ENCODE data around the gene DLL4.

The DLL4 gene

DNA sequence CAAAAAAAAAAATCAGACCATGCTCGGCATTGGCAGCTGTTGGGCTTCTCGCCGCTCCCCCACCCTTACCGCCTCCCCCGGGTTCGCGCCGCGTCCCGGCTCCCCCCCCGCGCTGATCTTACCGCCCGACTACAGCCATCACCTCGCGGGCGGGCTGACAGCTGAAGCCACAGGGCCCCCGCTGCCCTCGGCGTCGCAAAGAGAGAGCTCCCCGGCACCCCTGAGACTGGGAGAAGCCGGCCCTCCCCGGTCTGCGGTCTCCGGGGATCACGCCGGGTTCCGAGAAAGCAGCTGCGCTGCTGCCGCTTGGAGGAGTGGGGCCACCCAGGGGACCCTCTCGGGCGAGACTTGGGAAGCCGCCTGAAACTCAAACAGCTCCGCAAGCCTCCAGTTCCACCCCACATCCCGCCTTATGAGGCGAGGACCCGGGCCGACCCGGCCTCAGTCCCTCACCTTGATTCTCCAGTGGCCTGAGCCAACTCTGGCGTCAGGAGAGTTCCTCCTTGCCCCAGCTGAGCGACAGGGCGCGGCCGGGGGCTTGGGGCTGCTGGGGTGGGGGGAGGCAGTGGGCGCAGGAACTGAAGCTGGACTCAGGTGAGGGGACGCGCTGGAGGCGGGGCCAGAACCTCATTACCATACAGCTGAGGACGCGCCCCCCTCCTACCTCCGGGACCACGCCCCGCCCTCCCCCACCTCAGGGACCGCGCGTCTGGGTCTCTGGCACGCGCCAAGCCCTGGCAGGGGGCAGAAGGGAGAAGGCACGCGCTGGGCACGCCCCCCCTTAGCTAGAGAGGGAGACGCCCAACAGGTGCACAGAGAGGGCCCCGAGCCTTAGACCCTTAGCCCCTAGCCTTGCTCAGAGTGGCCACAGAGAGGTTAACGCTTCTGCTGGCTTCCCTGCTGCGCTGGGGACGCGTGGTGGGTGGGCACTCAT is 1.0 kb upstream of the DLL4 start:
- peak; percentile 30 for DNase-seq

DNA sequence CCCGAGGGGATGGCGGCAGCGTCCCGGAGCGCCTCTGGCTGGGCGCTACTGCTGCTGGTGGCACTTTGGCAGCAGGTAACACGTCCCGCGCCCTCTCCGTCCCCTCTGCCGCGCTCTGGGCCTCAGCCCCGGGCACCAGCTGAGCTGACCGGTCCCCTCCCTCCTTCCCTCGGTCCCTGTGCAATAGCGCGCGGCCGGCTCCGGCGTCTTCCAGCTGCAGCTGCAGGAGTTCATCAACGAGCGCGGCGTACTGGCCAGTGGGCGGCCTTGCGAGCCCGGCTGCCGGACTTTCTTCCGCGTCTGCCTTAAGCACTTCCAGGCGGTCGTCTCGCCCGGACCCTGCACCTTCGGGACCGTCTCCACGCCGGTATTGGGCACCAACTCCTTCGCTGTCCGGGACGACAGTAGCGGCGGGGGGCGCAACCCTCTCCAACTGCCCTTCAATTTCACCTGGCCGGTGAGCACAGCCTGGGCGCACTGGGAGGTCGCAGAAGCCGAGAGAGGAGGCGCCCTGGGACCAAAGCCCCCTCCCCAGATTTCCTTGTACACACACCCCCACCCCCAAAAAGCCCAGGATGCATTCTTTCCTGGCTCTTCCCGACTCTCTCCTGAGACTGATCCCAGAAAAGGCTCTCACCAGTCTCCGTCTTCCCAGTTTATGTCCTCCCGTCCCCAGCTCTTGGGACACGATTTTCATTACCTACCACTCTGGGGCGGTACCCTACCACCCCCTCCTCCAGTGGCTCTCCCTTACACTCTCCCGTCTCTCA is 705 bp downstream of the DLL4 start:
- DNase-seq, result no peak

DNA sequence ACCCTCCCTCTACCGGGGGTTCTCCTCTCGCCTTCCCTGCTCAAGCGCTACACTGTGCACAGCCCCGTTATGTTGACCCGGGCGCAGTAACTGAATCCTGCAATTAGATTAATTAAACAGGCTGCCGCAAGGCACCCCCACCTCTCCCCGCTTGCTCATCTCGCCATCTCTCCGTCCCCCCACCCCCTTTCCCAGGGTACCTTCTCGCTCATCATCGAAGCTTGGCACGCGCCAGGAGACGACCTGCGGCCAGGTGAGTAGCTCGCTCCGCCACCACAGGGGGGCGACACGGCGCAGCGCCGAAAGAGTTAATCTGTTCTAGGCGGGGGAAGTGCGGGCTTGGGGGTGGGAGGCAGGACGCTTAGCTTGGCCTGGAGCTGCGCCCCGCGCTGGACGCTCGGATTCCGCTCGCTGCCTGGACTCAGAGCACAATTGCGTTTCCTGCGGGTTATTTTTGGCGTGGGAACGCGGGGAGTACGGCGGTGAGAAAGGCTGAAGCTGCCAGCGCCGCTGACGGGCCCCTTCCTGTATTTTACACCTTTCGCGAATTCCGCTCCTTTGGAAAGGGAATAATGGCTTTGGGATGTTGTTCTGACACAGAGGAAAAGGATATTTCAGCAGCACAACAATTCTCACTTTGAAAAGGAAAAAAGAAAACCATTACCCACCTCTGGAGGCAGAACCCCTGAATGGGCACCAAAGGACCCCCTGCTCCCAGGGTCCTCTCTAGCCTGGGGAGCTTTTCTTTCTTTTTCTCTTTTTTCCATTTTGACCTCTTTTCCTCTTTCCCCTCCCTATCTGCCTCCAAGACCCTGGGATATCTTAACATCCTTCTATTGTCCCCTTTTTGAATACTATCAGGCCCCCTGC is 1.5 kb downstream of the DLL4 start:
- no peak for DNase-seq

DNA sequence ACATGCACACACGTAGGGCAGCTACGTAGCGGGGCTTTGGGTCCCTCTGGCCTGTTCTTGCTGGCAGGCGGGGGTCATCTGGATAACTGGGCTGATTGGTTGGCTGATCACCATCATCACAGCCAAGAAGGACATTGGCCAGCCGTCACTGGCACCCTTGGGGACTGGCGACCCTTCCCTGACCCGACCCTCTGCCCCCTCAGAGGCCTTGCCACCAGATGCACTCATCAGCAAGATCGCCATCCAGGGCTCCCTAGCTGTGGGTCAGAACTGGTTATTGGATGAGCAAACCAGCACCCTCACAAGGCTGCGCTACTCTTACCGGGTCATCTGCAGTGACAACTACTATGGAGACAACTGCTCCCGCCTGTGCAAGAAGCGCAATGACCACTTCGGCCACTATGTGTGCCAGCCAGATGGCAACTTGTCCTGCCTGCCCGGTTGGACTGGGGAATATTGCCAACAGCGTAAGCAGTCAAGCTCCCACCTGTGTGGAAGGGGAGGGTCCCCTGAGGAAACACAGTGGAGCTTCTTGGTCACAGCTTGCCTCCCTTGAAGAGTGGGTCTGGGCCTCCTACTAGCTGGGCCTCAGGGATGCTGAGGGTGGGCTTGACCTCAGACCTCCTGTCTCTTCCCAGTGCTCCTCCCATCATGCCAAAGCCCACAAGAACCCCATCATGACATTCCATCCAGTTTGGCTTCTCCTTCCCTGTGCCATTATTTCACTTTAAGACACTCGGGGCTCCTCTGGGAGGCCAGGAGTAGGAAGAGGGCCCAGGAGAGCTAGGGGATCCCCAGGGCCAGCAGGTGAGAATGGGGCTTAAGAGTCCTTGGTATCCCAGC is 2.4 kb downstream of the DLL4 start:
- DNase-seq, result no peak

DNA sequence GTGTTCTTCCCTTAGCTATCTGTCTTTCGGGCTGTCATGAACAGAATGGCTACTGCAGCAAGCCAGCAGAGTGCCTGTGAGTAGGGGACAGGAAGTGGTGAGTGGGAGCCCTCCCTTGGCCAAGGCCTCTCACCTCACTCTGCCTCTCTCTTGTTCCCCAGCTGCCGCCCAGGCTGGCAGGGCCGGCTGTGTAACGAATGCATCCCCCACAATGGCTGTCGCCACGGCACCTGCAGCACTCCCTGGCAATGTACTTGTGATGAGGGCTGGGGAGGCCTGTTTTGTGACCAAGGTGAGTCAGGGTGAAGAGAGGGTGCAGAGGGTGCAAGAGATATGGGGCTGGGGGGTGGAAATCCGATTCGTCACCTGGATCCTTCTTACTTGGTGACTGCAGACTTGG is 3.0 kb downstream of the DLL4 start:
- DNase-seq, result peak; percentile 44

DNA sequence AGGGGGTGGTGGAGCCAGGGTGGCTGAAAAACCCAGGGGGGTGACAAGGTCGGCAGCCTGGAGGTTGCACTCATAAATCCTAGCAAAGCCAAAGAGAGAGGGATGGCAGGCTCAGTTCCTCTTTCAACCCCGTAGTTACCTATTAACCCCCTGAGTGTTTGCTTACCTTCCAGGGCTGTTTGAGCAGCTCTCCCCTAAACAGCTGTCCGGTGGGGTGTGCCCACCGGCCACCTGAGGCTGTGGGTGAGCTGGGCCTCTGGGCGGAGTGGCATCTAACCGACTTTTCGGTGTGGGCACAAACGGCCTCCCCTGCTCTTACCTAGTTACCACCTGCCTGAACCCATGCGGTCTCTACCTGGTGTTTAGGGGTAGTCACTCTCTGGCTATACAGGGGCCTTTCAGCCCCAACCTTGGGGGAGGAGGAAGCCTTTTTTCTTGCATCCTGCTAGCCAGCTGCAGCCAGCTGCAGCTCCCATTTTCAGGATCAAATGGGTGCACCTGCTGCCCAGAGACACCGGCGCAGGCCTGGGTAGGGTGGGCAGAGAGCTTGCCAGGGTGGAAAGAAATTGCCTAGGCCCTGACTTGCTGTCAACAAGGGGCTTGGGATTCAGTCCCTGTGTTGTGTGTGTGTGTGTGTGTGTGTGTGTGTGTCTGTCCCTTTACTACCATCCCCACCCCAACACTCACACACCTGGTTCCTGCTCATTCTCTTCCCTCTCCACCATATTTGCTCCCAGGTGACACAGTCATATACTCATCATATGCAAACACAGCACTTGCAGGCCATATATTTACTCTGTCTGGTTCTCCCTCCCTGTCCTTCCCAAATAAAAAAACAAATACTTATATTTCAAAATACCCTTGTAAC is 3.7 kb downstream of the DLL4 start:
- peak; percentile 76 for DNase-seq

DNA sequence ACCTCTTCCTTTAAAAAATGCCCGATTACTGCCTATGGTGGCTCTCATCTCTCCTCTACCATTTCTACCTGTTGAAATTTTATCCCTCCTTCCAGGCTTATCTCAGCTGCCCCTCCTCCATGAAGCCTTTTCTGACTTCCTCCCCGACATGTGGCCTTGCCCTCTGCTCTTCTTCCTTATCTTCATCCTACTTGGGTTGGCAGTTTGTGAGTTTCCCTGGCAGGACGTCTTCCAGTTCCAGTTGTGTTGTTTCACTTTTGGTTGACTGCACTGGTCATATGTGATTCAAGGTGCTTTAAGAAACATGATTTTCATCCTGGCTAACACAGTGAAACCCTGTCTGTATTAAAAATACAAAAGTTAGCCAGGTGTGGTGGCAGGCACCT is 4.4 kb downstream of the DLL4 start:
- DNase-seq, result no peak

DNA sequence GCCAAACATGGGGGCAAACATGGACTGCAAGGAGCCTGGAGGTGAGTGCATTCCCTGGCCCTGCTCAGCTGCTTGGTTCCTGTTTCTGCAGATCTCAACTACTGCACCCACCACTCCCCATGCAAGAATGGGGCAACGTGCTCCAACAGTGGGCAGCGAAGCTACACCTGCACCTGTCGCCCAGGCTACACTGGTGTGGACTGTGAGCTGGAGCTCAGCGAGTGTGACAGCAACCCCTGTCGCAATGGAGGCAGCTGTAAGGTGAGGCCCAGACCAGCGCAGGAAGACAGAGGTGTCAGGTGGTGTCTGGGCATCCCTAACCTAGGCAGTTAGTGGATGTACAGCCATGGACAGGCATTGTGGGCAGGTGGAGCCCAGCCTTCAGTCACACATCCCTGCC is 5.3 kb downstream of the DLL4 start:
- DNase-seq, result no peak

DNA sequence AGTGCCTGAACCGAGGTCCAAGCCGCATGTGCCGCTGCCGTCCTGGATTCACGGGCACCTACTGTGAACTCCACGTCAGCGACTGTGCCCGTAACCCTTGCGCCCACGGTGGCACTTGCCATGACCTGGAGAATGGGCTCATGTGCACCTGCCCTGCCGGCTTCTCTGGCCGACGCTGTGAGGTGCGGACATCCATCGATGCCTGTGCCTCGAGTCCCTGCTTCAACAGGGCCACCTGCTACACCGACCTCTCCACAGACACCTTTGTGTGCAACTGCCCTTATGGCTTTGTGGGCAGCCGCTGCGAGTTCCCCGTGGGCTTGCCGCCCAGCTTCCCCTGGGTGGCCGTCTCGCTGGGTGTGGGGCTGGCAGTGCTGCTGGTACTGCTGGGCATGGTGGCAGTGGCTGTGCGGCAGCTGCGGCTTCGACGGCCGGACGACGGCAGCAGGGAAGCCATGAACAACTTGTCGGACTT is 7.1 kb downstream of the DLL4 start:
- DNase-seq, result no peak

DNA sequence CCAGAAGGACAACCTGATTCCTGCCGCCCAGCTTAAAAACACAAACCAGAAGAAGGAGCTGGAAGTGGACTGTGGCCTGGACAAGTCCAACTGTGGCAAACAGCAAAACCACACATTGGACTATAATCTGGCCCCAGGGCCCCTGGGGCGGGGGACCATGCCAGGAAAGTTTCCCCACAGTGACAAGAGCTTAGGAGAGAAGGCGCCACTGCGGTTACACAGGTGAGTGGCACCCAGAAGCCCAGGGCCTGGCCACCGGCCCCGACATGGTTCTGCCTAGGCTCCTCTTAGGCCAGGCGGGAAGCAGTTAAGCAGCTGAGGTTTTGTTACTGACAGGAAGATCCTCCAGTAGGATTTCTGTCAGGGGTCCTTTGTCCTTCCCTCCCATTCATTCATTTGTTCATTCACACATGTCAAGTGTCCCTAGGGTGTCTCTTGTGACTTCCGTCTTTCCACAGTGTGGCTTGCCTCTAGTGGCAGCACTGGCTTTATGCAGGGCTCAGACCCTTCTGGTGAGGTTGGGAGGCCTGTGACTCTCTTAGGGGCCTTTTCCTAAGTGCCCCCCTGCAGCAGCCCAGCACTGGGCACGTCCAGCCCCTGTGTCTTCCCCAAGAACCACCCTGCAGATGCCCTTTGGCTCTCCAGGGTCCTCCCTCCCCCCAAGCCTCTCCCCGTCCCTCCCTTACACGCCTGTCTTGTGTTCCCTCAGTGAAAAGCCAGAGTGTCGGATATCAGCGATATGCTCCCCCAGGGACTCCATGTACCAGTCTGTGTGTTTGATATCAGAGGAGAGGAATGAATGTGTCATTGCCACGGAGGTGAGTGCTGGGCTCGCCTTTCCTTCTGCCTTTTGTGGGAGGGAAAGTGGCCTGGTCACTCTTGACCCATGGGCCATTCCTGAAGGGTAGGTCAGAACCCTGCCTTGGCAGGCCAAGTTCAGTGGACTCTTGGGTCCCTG is 7.8 kb downstream of the DLL4 start:
- DNase-seq, result no peak

DNA sequence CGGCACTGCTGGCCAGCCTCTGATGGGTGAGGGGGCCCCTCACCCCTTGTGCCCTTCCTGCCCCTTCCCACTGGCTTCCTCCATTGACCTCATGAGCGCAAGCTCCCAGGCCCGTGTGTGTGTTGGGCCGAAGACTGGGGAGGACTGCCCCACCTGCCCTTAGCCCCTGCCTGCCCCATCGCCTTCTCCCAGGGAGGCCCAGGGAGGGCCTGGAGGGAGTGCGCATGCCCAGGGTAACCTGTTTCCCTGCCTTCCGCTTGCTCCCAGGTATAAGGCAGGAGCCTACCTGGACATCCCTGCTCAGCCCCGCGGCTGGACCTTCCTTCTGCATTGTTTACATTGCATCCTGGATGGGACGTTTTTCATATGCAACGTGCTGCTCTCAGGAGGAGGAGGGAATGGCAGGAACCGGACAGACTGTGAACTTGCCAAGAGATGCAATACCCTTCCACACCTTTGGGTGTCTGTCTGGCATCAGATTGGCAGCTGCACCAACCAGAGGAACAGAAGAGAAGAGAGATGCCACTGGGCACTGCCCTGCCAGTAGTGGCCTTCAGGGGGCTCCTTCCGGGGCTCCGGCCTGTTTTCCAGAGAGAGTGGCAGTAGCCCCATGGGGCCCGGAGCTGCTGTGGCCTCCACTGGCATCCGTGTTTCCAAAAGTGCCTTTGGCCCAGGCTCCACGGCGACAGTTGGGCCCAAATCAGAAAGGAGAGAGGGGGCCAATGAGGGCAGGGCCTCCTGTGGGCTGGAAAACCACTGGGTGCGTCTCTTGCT is 8.8 kb downstream of the DLL4 start:
- no peak for DNase-seq

DNA sequence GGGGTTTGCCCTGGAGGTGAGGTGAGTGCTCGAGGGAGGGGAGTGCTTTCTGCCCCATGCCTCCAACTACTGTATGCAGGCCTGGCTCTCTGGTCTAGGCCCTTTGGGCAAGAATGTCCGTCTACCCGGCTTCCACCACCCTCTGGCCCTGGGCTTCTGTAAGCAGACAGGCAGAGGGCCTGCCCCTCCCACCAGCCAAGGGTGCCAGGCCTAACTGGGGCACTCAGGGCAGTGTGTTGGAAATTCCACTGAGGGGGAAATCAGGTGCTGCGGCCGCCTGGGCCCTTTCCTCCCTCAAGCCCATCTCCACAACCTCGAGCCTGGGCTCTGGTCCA is 9.4 kb downstream of the DLL4 start:
- no peak for DNase-seq

DNA sequence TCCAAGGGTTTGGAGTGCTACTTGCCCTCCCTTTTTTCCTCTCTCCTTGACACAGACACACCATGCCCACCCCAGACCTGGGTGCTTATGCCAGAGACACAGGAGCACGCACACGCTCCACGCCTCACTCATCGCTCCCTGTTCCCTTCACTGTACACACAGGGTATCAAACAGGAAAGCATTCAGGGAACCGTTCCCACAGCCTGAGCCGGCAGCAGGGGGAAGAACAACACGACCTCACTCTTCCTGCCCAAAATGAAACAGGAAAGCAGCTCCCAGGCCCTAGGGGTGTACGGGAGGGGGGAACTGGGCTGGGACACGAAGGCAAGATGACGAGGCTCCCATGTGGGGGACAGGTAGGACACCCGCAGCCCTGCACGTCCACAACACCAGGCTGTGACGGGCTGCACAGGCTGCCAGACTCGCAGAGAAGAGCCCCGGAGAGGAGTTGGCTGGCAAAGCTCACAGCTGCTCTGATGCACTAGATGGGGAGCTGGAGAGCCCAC is 11.2 kb downstream of the DLL4 start:
- no peak for DNase-seq

DNA sequence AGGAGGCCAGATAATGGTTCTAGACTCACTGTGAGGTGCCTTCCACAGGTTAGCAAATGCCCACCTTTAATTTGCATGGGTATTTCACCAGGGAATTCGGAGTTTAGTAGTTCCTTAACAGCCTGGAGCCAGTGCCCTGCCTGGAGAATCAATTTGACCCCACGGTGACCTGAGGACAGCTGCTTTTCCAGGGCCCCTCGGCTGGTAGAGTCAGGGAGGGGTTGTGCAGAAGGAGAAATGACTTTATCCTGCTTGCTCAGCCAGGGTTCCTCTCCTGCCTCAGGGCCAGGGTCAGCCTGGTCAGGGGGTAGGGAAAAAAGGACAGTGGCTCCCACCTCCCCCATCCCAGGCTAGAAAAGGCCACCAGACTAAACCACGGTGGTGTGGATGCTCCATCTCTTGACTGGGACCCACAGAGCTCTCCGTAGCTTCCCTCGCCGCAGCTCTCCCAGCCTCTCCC is 12.0 kb downstream of the DLL4 start:
- no peak for DNase-seq

DNA sequence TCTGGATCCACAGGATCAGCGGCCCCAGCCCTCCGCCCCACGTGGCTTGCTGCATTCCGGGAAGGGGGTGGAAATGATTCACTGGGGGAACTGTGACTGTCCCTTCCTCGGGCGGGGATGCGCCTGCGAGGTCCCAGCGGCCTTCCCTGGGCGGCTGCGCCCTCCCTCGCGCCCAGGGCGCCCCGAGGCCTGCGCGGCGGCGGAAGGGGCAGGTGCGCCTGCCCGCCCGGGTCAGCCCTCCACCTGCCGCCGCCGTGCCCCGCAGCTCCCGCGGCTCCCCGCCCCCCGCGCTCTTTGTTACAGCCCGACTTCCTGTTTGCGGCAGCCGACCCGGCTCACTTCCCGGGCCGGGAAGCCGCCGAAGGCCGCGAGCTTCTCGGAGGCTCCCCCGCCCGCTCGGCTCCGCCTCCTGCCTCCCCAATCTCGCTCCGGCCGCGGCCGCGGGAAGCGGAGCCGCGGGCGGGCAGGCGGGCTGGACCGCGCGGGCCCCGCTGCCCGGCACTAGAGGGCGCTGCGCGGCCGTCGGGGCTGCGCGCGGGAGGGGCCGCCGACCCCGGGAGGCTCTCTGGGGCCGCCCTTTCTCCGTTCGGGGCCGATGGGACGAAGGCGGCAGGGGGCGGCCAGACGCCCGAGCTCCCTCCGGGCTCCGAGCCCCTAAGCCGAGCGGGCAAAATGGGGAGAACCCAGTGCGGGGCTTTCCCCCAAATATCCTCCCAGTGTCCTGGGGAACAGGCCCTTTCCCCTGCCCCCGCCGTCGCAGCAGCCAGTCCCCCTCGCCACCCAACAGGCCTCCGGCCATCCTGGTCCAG is 12.6 kb downstream of the DLL4 start:
- DNase-seq, result no peak

DNA sequence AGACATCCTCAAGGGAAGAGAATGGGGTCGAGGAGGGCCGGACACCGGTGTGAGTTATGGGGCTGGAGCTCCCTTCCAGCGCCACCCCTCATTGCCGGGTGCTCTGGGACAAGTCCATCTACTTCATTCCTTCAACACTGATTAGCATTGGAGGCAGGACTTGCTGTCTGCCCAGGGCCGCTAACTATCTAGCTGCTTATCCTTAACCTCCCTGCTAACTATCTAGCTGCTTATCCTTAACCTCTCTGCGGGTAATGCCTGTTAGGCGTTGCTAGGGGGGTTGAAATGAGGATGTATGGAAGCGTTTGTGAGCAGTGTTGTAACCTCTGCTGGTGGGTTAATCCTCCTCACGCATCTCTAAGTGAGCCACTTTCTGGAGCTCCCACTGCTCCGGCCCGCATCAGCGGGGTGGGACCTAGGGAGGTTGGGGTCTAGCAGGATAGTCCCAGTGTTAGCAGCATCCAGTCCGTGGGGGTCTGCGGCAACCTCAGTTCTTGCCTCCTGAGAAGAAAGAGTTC is 13.3 kb downstream of the DLL4 start:
- DNase-seq, result no peak

DNA sequence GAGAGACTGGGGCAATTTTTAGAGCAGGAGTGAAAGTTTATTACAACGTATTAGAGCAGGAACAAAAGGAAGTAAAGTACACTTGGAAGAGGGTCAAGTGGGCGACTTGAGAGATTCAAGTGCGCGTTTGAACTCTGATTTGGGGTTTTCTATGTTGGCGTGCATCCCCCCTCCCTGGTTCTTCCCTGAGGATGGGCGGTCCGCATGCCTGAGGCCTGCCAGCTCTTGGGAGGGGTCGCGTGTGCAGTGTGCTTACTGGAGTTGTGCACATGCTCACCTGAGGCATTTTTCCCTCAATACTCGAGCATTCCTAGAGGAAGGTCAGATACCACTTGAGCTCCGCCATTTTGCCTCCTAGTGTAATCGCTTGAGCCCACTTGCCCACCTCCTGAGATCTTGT is 13.7 kb downstream of the DLL4 start:
- DNase-seq, result no peak
